SK-N-SH (cell line): ENCODE measurements around the gene MDM1.

Experiments
- MXI1 ChIP-seq: IDR thresholded peaks from 2 replicates; pipeline ENCODE4 v1.6.1; 2012; ENCODE audit warnings: mild to moderate bottlenecking, low read depth, low read length, improper control_type of control experiment
- RCOR1 ChIP-seq: fragments of 150-350 bp; IDR thresholded peaks from 2 replicates; pipeline ENCODE4 v1.6.1; 2017; ENCODE audit warnings: antibody characterized with exemption, low read length
- TF ChIP-seq, protein P1 (sequence below): fragments of 200-600 bp; sonication (generic); IDR thresholded peaks from 2 replicates; pipeline ENCODE4 v1.6.1; 2017; ENCODE audit warnings: antibody characterized with exemption, mild to moderate bottlenecking, moderate library complexity

DNA sequence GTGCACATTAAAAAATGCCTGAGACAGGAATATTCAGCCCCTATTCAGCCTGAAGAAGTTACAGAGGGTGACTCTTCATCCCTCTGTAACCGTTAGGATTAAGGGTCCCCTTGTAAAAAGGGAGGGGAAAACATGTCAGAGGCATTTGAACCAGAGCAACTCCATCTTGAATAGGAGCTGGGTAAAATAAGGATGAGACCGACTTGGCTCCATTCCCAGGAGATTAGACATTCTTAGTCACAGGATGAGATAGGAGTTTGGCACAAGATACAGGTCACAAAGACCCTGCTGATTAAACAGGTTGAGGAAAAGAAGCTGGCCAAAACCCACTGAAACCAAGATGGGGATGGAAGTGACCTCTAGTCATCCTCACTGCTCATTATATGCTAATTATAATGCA is 19.9 kb upstream of the MDM1 start:
- TF ChIP-seq MXI1: no peak
- TF ChIP-seq, protein P1, sequence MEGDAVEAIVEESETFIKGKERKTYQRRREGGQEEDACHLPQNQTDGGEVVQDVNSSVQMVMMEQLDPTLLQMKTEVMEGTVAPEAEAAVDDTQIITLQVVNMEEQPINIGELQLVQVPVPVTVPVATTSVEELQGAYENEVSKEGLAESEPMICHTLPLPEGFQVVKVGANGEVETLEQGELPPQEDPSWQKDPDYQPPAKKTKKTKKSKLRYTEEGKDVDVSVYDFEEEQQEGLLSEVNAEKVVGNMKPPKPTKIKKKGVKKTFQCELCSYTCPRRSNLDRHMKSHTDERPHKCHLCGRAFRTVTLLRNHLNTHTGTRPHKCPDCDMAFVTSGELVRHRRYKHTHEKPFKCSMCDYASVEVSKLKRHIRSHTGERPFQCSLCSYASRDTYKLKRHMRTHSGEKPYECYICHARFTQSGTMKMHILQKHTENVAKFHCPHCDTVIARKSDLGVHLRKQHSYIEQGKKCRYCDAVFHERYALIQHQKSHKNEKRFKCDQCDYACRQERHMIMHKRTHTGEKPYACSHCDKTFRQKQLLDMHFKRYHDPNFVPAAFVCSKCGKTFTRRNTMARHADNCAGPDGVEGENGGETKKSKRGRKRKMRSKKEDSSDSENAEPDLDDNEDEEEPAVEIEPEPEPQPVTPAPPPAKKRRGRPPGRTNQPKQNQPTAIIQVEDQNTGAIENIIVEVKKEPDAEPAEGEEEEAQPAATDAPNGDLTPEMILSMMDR: no peak
- no peak for TF ChIP-seq RCOR1
